GM12892 (cell line): ENCODE data around the gene RAPGEF1.

Experiments
- POLR2AphosphoS5 ChIP-seq: IDR thresholded peaks from 2 replicates; pipeline ENCODE4 v1.6.1; 2011; ENCODE audit warnings: low read depth, low read length, control low read depth
- TAF1 ChIP-seq: IDR thresholded peaks from 2 replicates; pipeline ENCODE4 v1.6.1; 2011; ENCODE audit warnings: low read depth, mild to moderate bottlenecking, control low read depth, low read length, borderline replicate concordance

DNA sequence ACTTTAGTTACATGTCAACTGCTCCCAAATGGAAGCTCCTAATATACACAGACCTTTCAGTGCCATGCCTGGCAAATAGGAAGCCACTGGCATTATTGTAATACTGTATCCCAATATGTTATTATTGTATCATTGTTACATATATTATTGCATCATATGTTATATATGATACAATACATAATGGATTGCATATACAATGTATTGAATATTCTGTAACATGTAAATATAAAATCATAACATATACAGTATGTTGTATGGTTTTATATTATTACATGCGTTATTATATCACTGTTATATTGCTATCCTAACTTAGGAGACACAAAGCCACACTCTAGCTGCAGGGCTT, 38.5 kb downstream of the RAPGEF1 start:
- TF ChIP-seq TAF1 (no peak), POLR2AphosphoS5 (no peak)
